GM13977 (cell line): ENCODE data around the gene TPM2.

Experiments
- DNase-seq: peaks from one replicate; pipeline ENCODE4 v3.0.0; 2012; ENCODE audit warnings: low spot score
- CTCF ChIP-seq: IDR thresholded peaks from 2 replicates; pipeline ENCODE4 v1.5.1; 2012; ENCODE audit warnings: mild to moderate bottlenecking, control low read depth; ENCODE audit not compliant: insufficient read depth; ENCODE audit errors: extremely low read depth, missing control alignments
- in situ Hi-C: fragments of 300-500 bp; cut with MboI; formaldehyde crosslinking; loops from one replicate; pipeline ENCODE4 v1.12.0; 2022; ENCODE audit warnings: low sequenced_read_pairs, low pct_unique_long_range_greater_than_20kb, mixed read lengths, inconsistent platforms; ENCODE audit not compliant: unreplicated experiment

TPM2 gene

GRCh38 chr9:35674025-35674361 is 15.7 kb downstream of the TPM2 start:
- no peak for TF ChIP-seq CTCF
- in situ Hi-C loops: no loop called here
- DNase-seq: no peak

DNA sequence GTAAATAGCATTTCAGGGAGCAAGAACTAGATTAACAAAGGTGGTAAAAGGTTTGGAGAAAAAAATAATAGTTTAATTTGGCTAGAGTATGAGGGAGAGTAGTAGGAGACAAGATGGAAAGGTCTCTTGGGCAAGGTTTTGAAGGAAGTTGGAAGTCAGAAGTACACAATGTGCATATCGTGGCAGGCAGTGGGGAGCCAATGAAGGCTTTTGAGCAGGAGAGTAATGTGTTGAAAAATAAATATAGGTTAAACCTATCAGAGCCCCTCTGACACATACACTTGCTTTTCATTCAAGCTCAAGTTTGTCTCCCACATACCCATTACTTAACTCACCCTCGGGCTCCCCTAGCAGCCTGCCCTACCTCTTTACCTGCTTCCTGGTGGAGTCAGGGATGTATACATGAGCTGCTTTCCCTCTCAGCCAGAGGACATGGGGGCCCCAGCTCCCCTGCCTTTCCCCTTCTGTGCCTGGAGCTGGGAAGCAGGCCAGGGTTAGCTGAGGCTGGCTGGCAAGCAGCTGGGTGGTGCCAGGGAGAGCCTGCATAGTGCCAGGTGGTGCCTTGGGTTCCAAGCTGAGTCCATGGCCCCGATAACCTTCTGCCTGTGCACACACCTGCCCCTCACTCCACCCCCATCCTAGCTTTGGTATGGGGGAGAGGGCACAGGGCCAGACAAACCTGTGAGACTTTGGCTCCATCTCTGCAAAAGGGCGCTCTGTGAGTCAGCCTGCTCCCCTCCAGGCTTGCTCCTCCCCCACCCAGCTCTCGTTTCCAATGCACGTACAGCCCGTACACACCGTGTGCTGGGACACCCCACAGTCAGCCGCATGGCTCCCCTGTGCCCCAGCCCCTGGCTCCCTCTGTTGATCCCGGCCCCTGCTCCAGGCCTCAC is 16.3 kb downstream of the TPM2 start, which contains the start of gene CA9:
CA9 (plus strand) TSS at position 797 of the 893 bp plus-strand sequence; CDS start at position 829, 32 bp downstream.
- in situ Hi-C loops: no loop called here
- DNase-seq: no peak

GRCh38 chr9:35669331-35670145 is 20.2 kb downstream of the TPM2 start:
- in situ Hi-C loops: loop anchor here (10.0 kb wide), 1 partner anchor 55 kb away; no protein-coding TSS in a partner anchor
- no peak for DNase-seq
- no peak for TF ChIP-seq CTCF

More for the DNA sequence above, 16.3 kb downstream of the TPM2 start, which contains the start of gene CA9:
- no peak for TF ChIP-seq CTCF

GRCh38 chr9:35667939-35668338 is 21.8 kb downstream of the TPM2 start:
- TF ChIP-seq CTCF: no peak
- in situ Hi-C loops: loop anchor here (10.0 kb wide), 1 partner anchor 57 kb away; no protein-coding TSS in a partner anchor
- no peak for DNase-seq

DNA sequence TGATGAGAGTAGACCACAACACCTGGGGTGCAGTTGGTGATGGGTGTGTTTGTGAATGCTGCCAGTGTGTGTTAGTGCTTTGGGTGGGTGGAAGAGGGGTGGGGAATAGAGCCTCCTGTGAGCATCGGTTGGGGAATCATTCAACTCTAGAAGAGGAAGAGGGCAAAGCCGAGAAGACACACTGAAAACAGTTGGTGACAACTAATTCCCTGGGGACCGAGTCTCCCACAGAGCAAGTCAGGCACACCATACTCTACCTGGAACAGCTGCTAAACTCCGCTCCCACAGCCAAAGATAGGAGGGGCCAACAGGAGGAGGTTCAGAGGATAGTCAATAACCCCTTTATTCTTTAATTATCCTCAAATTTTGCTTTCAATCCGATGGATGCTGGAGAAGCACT is 23.2 kb downstream of the TPM2 start:
- no peak for DNase-seq
- in situ Hi-C loops: loop anchor here (10.0 kb wide), 1 partner anchor 58 kb away; no protein-coding TSS in a partner anchor
- no peak for TF ChIP-seq CTCF

GRCh38 chr9:35666045-35666444 is 23.7 kb downstream of the TPM2 start:
- DNase-seq: no peak
- in situ Hi-C loops: loop anchor here (10.0 kb wide), 1 partner anchor 59 kb away; no protein-coding TSS in a partner anchor
- TF ChIP-seq CTCF: no peak
